ENCODE data around the gene STARD3. TPM values are rescaled to one million over a fixed set of nuclear protein-coding genes. Genes with fewer than 3 reads are reported as not detected.

STARD3 gene
- total and polyA plus RNA-seq, 9 of the 15 experiments (the other 6 are each of a cell fraction or from before 2014, with no cell fraction given): 0.63 to 87.0 (median 46.0) TPM

DNA sequence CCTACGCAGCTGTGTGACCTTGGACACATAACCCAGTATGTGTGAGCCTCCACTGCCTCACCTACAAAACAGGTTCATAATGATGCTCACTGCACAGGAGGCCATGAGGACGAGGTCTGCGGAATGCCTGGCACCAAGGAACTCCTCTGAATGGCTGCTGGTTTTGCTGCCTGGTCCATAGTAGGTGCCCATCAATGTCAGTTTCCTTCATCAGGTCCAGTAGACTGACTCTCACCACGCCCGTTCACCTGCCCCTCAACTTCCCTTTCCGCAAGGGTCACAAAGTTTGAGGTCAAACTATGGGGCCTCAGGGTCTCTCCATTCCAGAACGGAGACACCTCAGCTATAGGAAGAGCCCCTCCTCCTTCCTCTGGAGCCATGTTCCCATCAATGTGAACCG lies 40.1 kb downstream of the STARD3 start:
- ATAC-seq: no peak
- 68% methylated on average over 8 of the region's 8 CpGs for WGBS (ENCODE audit: insufficient coverage, low coverage, missing lambda C conversion rate)
- intact Hi-C loops (cut with micrococcal nuclease): no loop called here

More for the DNA sequence above, 40.1 kb downstream of the STARD3 start:
- FAIRE-seq: no peak
- H3K9me3 ChIP-seq (replicated peaks; ENCODE audit: control insufficient read depth, insufficient read depth, low read depth, low read length): no peaks in the 10 kb centered on the region
- no peak overlapping the region for H2AFZ ChIP-seq (ENCODE audit: low read depth, low read length)
- no peak overlapping the region for H3K4me2 ChIP-seq (ENCODE audit: insufficient read depth, low read length)
- no peak overlapping the region for H3K27ac ChIP-seq (ENCODE audit: extremely low read depth, low read depth, low read length)
- ChIA-PET CTCF (ENCODE audit: low intra/inter-chr PET ratio) (no interaction called here), POLR2A (interaction anchor here (1.4 to 1.6 kb wide), 2 partner anchors 10 to 11 kb away, joined by 6 to 12 read pairs; partner anchors contain the start of gene PGAP3)
- H3K9ac ChIP-seq (ENCODE audit: insufficient read depth in 1 of 2, low read depth in 2 of 2, low read length in 2 of 2): no peak overlapping the region; a peak in 1 of 4 replicates
- peaks cover 5% of the 10 kb centered on the region; the same call in 2 of the 3 replicates for H3K36me3 ChIP-seq (ENCODE audit: control insufficient read depth, insufficient read depth, low read length)
- no peaks in the 10 kb centered on the region for H3K9me1 ChIP-seq (ENCODE audit: control insufficient read depth, insufficient read depth, low read length)
- no peaks in the 10 kb centered on the region; the same call in 1 of the 2 replicates for H4K20me1 ChIP-seq (replicated peaks; ENCODE audit: control insufficient read depth, insufficient read depth, low read length)
- BruUV-seq (replicated peaks): no TSS peak
- TF ChIP-seq ZNF316 (IDR thresholded peaks at IDR 0.05) (no peak), ZNF584 (CRISPR knock-in tag; IDR thresholded peaks at IDR 0.05; ENCODE audit: low read depth) (no peak), PHF21A (IDR thresholded peaks at IDR 0.05; ENCODE audit: borderline replicate concordance, low read depth) (no peak), TFAP4 (CRISPR knock-in tag; IDR thresholded peaks at IDR 0.05; ENCODE audit: borderline replicate concordance) (no peak), NONO (IDR thresholded peaks at IDR 0.05; ENCODE audit: low read depth in 2 of 2, low read length in 1 of 2) (no peak), CEBPB (tag; IDR thresholded peaks at IDR 0.05) (no peak), RBM17 (IDR thresholded peaks at IDR 0.05; ENCODE audit: borderline replicate concordance, low read depth, low read length) (no peak), FOXK2 (conservative IDR thresholded peaks at IDR 0.05 in 1 of 2, IDR thresholded peaks at IDR 0.05 in 1 of 2; ENCODE audit: low read depth in 2 of 2) (no peak), THAP7 (CRISPR knock-in tag; IDR thresholded peaks at IDR 0.05) (no peak), TFAM (CRISPR knock-in tag; conservative IDR thresholded peaks at IDR 0.05) (no peak), USF1 (CRISPR knock-in tag; IDR thresholded peaks at IDR 0.05) (no peak), GATAD2A (IDR thresholded peaks at IDR 0.05) (no peak), SMAD4 (CRISPR knock-in tag; conservative IDR thresholded peaks at IDR 0.05) (no peak), ZNF197 (CRISPR knock-in tag; IDR thresholded peaks at IDR 0.05; ENCODE audit: low read depth) (no peak)
- TF ChIP-seq, protein P1, sequence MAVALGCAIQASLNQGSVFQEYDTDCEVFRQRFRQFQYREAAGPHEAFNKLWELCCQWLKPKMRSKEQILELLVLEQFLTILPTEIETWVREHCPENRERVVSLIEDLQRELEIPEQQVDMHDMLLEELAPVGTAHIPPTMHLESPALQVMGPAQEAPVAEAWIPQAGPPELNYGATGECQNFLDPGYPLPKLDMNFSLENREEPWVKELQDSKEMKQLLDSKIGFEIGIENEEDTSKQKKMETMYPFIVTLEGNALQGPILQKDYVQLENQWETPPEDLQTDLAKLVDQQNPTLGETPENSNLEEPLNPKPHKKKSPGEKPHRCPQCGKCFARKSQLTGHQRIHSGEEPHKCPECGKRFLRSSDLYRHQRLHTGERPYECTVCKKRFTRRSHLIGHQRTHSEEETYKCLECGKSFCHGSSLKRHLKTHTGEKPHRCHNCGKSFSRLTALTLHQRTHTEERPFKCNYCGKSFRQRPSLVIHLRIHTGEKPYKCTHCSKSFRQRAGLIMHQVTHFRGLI (CRISPR knock-in tag; IDR thresholded peaks at IDR 0.05): no peak
- peaks cover 30 to 60% of the 10 kb centered on the region in 2 experiments; a peak in 4 of 5 replicates for H3K4me1 ChIP-seq (replicated peaks in 1 of 2; ENCODE audit: control insufficient read depth in 2 of 2, insufficient read depth in 2 of 2, low read length in 2 of 2)
- H3K27me3 ChIP-seq (ENCODE audit: control insufficient read depth in 2 of 2, insufficient read depth in 2 of 2, low read length in 2 of 2): no peaks in the 10 kb centered on the region
- no peak overlapping the region for H3K4me3 ChIP-seq
- DNase-seq (ENCODE audit: extremely low read depth in 1 of 4, low spot score in 3 of 4): no peak
- in situ Hi-C loops (cut with MboI): no loop called here
- no peaks in the 10 kb centered on the region for H3K79me2 ChIP-seq (ENCODE audit: control insufficient read depth, insufficient read depth, low read length)
